GM19240 (cell line): ENCODE data around the gene ZNF691.
"Not testable (repeated sequence)": the region's sequence is repeated elsewhere in the genome, so short reads cannot be mapped to it uniquely, and the experiment has no call there.

Experiments used
- DNase-seq: peaks from one replicate; pipeline ENCODE4 v3.0.0; 2011; ENCODE audit warnings: low spot score; ENCODE audit not compliant: insufficient read length

ZNF691 gene

GRCh38 chr1:42832641-42833240, 13.7 kb upstream of the ZNF691 start:
- DNase-seq: no peak

GRCh38 chr1:42833981-42834380, 12.4 kb upstream of the ZNF691 start:
- DNase-seq: no peak

- DNase-seq: no peak
These were observed 11.6 kb upstream of the ZNF691 start for GRCh38 chr1:42834803-42835202.

GRCh38 chr1:42835422-42835821, 11.0 kb upstream of the ZNF691 start:
- no peak for DNase-seq

- DNase-seq: no peak
These were observed 8.7 kb upstream of the ZNF691 start for GRCh38 chr1:42837709-42838108.

- DNase-seq: no peak
These were observed 7.8 kb upstream of the ZNF691 start for GRCh38 chr1:42838482-42839190.

- no peak for DNase-seq
These were observed 5.4 kb upstream of the ZNF691 start for GRCh38 chr1:42841010-42841409.

GRCh38 chr1:42841440-42842147, 4.8 kb upstream of the ZNF691 start:
- no peak for DNase-seq

GRCh38 chr1:42844592-42845140, 1.7 kb upstream of the ZNF691 start:
- DNase-seq: no peak

GRCh38 chr1:42845193-42845592, 1.2 kb upstream of the ZNF691 start:
- no peak for DNase-seq

GRCh38 chr1:42845866-42846256, 552 bp upstream of the ZNF691 start:
- DNase-seq: no peak

GRCh38 chr1:42847111-42847595, 740 bp downstream of the ZNF691 start:
- DNase-seq: no peak

GRCh38 chr1:42847721-42848460, 1.5 kb downstream of the ZNF691 start:
- no peak for DNase-seq

- DNase-seq: no peak
These were observed 2.6 kb downstream of the ZNF691 start for GRCh38 chr1:42848823-42849537.

GRCh38 chr1:42849944-42850343, 3.5 kb downstream of the ZNF691 start:
- no peak for DNase-seq

- DNase-seq: no peak
These were observed 5.0 kb downstream of the ZNF691 start for GRCh38 chr1:42851420-42851819.

- DNase-seq: no peak
These were observed 5.7 kb downstream of the ZNF691 start for GRCh38 chr1:42851960-42852607.

GRCh38 chr1:42852608-42852980, 6.2 kb downstream of the ZNF691 start:
- no peak for DNase-seq

GRCh38 chr1:42853116-42853884, 6.9 kb downstream of the ZNF691 start:
- no peak for DNase-seq

- DNase-seq: not testable (repeated sequence)
These were observed 10.1 kb downstream of the ZNF691 start for GRCh38 chr1:42856554-42856953.
